Cardiac muscle cell (in vitro differentiated cells and primary cell): Measurements from ENCODE around the gene SFT2D2. TPM values are rescaled to one million over a fixed set of nuclear protein-coding genes. Genes with fewer than 3 reads are reported as not detected.
A peak's percentile ranks its signal among the peaks of the same experiment; 100 is the strongest.

ENCODE experiments used
- DNase-seq, 2 donors: peaks; one replicate each; pipeline versions ENCODE4 v3.0.0 to v3.0.0-alpha.2; 2010 to 2017; ENCODE audit warnings: low read depth in 1 of 2, low spot score in 1 of 2
- H3K27ac ChIP-seq: fragments of 200-600 bp; sonication (generic); 2 replicates; pipeline ENCODE4 v1.5.1; 2016
- H3K27me3 ChIP-seq: fragments of 200-600 bp; sonication (generic); 2 replicates; pipeline ENCODE4 v1.6.0; 2016; ENCODE audit warnings: control low read depth
- H3K36me3 ChIP-seq: fragments of 200-600 bp; sonication (generic); 2 replicates; pipeline ENCODE4 v1.5.1; 2016; ENCODE audit warnings: control low read depth
- H3K4me1 ChIP-seq: fragments of 200-600 bp; sonication (generic); 2 replicates; pipeline ENCODE4 v1.8.1; 2017; ENCODE audit warnings: low read depth, mild to moderate bottlenecking, mixed run types
- H3K4me3 ChIP-seq: fragments of 200-600 bp; sonication (generic); 2 replicates; pipeline ENCODE4 v1.5.1; 2016; ENCODE audit warnings: mild to moderate bottlenecking
- H3K9me3 ChIP-seq: fragments of 200-600 bp; sonication (generic); 2 replicates; pipeline ENCODE4 v1.5.1; 2017; ENCODE audit warnings: low read depth, mild to moderate bottlenecking, control low read depth
- polyA plus RNA-seq: library from polyadenylated mRNA; unstranded; fragments of >200 nt; fragmentation: Nextera tagmentation; extraction: Ambion mirVana; gene quantifications from 2 replicates; pipeline ENCODE4 v1.2.1, GENCODE V29; 2016
- total RNA-seq: library from RNA; depleted of rRNA; stranded (reverse); fragments of >200 nt; gene quantifications from 2 replicates; pipeline ENCODE4 v1.2.3, GENCODE V29; 2016
- TF ChIP-seq, protein P1 (sequence below): IDR thresholded peaks from 2 replicates; pipeline ENCODE4 v1.5.1; 2012; ENCODE audit warnings: low read depth, mild to moderate bottlenecking, low read length

SFT2D2 gene
- total and polyA plus RNA-seq, 2 experiments from 2014 or later = 20.7 to 25.6 TPM

DNA sequence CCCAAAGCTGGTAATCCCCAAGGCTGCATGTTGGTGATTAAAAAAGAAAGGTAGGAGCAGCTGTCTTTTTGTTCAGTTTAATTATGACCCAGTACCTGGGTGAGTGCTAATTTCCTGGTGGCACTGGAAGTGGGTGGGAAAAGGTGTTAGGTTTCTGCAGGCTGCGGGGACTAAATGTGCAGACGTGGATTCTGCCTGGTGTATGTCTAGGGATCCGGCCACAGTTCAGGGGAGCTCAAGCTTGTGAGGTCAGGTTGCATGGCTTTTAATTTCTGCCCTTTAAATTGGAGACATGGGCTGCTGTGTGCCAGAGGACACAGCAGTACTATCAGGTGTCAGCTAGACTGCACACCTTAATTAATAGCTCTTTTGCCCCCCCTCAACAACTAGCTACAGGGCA is 34.6 kb downstream of the SFT2D2 start:
- DNase-seq = peak in 1 of 2 donors; percentile 6
- H3K36me3 ChIP-seq = no peaks in the 10 kb centered on the region
- TF ChIP-seq, protein P1, sequence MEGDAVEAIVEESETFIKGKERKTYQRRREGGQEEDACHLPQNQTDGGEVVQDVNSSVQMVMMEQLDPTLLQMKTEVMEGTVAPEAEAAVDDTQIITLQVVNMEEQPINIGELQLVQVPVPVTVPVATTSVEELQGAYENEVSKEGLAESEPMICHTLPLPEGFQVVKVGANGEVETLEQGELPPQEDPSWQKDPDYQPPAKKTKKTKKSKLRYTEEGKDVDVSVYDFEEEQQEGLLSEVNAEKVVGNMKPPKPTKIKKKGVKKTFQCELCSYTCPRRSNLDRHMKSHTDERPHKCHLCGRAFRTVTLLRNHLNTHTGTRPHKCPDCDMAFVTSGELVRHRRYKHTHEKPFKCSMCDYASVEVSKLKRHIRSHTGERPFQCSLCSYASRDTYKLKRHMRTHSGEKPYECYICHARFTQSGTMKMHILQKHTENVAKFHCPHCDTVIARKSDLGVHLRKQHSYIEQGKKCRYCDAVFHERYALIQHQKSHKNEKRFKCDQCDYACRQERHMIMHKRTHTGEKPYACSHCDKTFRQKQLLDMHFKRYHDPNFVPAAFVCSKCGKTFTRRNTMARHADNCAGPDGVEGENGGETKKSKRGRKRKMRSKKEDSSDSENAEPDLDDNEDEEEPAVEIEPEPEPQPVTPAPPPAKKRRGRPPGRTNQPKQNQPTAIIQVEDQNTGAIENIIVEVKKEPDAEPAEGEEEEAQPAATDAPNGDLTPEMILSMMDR = no peak

DNA sequence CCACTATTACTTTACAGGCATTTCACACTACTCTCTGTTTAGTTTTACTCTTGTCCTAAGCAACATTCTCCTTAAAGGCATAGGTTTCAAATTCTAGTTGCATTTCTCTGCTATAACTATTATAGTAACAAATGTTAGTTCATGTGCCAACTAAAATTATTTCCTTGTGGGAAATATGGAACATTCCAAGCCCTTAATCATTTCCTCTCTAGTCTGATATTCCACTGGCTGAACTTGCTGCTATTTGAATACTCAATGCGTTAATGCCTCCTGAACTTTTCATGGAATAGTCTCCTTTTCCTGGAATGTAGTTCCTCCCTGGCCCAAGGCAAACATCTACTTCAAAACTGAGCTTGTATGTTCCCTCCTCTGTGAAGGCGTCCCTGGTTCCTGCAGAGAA is 35.6 kb downstream of the SFT2D2 start:
- Histone ChIP-seq H3K36me3 (no peaks in the 10 kb centered on the region), H3K27me3 (no peaks in the 10 kb centered on the region), H3K9me3 (no peaks in the 10 kb centered on the region), H3K4me1 (no peaks in the 10 kb centered on the region), H3K27ac (no peak overlapping the region), H3K4me3 (no peak overlapping the region)
- DNase-seq = peak in 1 of 2 donors; percentile 83
- TF ChIP-seq, protein P1 = no peak

More for the DNA sequence above, 34.6 kb downstream of the SFT2D2 start:
- Histone ChIP-seq H3K9me3 (no peaks in the 10 kb centered on the region), H3K4me3 (no peak overlapping the region), H3K4me1 (no peaks in the 10 kb centered on the region), H3K27me3 (no peaks in the 10 kb centered on the region), H3K27ac (no peak overlapping the region)

DNA sequence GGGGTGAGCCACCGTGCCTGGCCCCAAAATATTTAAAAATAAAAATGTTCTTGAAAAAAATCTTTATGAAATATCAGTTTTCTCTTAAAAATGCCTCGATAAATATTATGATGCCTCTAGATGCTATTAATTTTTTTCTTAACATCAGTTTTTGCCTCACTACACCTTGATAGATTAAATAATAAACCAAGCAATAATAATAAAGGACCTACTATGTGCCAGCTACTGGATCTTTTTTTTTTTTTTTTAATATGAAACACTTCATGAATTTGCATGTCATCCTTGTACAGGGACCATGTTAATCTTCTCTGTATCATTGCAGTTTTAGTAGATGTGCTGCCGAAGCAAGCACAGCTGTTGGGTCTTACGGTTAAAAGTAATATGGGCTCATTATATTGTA is 37.3 kb downstream of the SFT2D2 start:
- H3K4me3 ChIP-seq = no peak overlapping the region
- TF ChIP-seq, protein P1 = no peak

DNA sequence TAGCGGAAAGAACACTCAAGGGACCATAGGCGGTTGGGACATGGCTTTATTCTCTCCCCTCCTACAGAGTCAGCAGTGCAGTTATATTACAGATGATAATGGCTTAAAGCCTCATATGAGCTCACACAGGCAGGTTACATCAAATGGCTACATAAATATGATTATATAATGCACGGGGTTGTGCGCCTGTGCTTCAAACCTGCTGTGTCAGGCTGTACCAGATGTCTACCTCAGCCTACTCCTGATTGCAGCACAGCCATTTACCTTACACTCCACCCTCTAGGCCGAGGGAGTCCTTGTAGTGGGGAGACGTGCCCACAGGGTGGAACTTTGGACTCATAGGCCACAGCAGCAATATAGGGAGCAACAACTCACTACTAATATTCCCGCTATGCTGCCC is 38.5 kb downstream of the SFT2D2 start:
- DNase-seq = no peak
- TF ChIP-seq, protein P1 = no peak
- Histone ChIP-seq H3K4me1 (no peaks in the 10 kb centered on the region), H3K9me3 (no peaks in the 10 kb centered on the region), H3K36me3 (no peaks in the 10 kb centered on the region), H3K4me3 (no peak overlapping the region), H3K27ac (no peak overlapping the region), H3K27me3 (no peaks in the 10 kb centered on the region)

More for the DNA sequence above, 37.3 kb downstream of the SFT2D2 start:
- Histone ChIP-seq H3K4me1 (no peaks in the 10 kb centered on the region), H3K9me3 (no peaks in the 10 kb centered on the region), H3K27ac (no peak overlapping the region), H3K27me3 (no peaks in the 10 kb centered on the region), H3K36me3 (no peaks in the 10 kb centered on the region)
- no peak for DNase-seq

DNA sequence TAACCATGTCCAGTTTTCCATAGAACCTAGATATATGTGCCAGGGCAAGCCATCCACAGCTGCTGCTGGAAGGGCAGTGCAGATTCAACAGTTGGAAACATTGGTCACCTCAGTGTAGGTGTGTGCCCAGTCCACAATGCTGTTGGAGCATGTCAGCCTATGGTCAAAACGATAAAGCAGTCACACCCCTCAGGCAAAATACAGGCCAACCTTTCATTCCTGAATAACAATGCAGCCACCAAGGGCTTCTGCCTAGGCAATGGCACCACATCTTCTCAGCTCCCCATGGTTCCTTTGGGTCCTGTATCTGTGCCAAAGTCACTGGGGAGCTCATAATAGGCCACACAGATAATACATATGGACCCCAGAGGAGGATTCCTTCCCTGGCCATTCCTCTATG is 39.8 kb downstream of the SFT2D2 start:
- Histone ChIP-seq H3K9me3 (no peaks in the 10 kb centered on the region), H3K4me1 (no peaks in the 10 kb centered on the region), H3K36me3 (no peaks in the 10 kb centered on the region), H3K27me3 (no peaks in the 10 kb centered on the region), H3K4me3 (no peak overlapping the region), H3K27ac (no peak overlapping the region)
- TF ChIP-seq, protein P1 = no peak
- DNase-seq = no peak
